ENCODE measurements around the gene SCIN. TPM values are rescaled to one million over a fixed set of nuclear protein-coding genes. Genes with fewer than 3 reads are reported as not detected.

SCIN gene
- total and polyA plus RNA-seq, 2 of the 8 experiments (the other 6 are each of a cell fraction or from before 2014, with no cell fraction given), result 0.47 to 1.9 TPM

DNA sequence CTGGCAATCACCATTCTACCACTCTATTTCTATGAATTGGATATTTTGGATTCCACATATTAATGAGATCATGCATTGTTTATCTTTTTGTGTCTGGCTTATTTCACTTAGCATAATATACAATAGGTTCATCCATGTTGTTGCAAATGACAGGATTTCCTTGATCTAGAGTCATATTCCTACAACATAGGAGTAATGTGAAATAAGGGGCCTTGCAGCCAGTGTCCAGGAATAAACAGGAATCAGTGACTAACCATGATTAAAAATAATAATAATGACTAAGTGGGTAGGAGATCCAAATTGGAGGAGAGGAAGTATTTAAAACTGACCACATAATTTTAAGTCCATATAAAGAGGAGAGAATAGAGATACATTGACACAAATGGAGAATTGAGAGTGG is 49.9 kb downstream of the SCIN start (continued):
- TF ChIP-seq SIX5 (IDR thresholded peaks at IDR 0.05; ENCODE audit: low read depth, low read length) (no peak), BACH1 (IDR thresholded peaks at IDR 0.05; ENCODE audit: low read length) (no peak), SIN3A (conservative IDR thresholded peaks at IDR 0.05 in 1 of 2, IDR thresholded peaks at IDR 0.05 in 1 of 2; ENCODE audit: low read depth in 1 of 2, low read length in 2 of 2) (no peak)
